GF-D8 (cell line): ENCODE measurements around the gene SLC2A8.

Experiments used
- DNase-seq: peaks from one replicate; lab custom pipeline; 2025; lab: John Stamatoyannopoulos, UW

Gene SLC2A8

GRCh38 chr9:127396808-127397645 lies at the start of gene SLC2A8:
TSS of gene SLC2A8 (plus strand) at chr9:127397169. CDS start at chr9:127397231, 62 bp downstream.
- DNase-seq = no peak

GRCh38 chr9:127347831-127348776 lies 48.9 kb upstream of the SLC2A8 start:
- no peak for DNase-seq

GRCh38 chr9:127349483-127350113 lies 47.4 kb upstream of the SLC2A8 start:
- DNase-seq = no peak

GRCh38 chr9:127351182-127352166 lies 45.5 kb upstream of the SLC2A8 start:
- no peak for DNase-seq

- no peak for DNase-seq
Measured at GRCh38 chr9:127353882-127354281, 43.1 kb upstream of the SLC2A8 start.

- DNase-seq = no peak
Measured at GRCh38 chr9:127356906-127357305, 40.1 kb upstream of the SLC2A8 start.

GRCh38 chr9:127358023-127358535 lies 38.9 kb upstream of the SLC2A8 start:
- no peak for DNase-seq

- DNase-seq = no peak
Measured at GRCh38 chr9:127358770-127359169, 38.2 kb upstream of the SLC2A8 start.

- no peak for DNase-seq
Measured at GRCh38 chr9:127360250-127360649, 36.7 kb upstream of the SLC2A8 start.

- no peak for DNase-seq
Measured at GRCh38 chr9:127360829-127361228, 36.1 kb upstream of the SLC2A8 start.

GRCh38 chr9:127361561-127361960 lies 35.4 kb upstream of the SLC2A8 start:
- DNase-seq = no peak

- DNase-seq = no peak
Measured at GRCh38 chr9:127362829-127363228, 34.1 kb upstream of the SLC2A8 start.

GRCh38 chr9:127365461-127365860 lies 31.5 kb upstream of the SLC2A8 start:
- DNase-seq = no peak

- no peak for DNase-seq
Measured at GRCh38 chr9:127366594-127366993, 30.4 kb upstream of the SLC2A8 start.

GRCh38 chr9:127368852-127369402 lies 28.0 kb upstream of the SLC2A8 start:
- DNase-seq = no peak

GRCh38 chr9:127369428-127369827 lies 27.5 kb upstream of the SLC2A8 start:
- no peak for DNase-seq

GRCh38 chr9:127370147-127370579 lies 26.8 kb upstream of the SLC2A8 start:
- DNase-seq = no peak

GRCh38 chr9:127370672-127371648 lies 26.0 kb upstream of the SLC2A8 start:
- DNase-seq = no peak

- DNase-seq = no peak
Measured at GRCh38 chr9:127380479-127380878, 16.5 kb upstream of the SLC2A8 start.
